ENCODE results near the gene KDM2B.
"Not testable (repeated sequence)": the region's sequence is repeated elsewhere in the genome, so short reads cannot be mapped to it uniquely, and the experiment has no call there.

Gene KDM2B

GRCh38 chr12:121583334-121583661 is 2.5 kb upstream of the KDM2B start:
- not testable (repeated sequence) for DNase-seq

DNA sequence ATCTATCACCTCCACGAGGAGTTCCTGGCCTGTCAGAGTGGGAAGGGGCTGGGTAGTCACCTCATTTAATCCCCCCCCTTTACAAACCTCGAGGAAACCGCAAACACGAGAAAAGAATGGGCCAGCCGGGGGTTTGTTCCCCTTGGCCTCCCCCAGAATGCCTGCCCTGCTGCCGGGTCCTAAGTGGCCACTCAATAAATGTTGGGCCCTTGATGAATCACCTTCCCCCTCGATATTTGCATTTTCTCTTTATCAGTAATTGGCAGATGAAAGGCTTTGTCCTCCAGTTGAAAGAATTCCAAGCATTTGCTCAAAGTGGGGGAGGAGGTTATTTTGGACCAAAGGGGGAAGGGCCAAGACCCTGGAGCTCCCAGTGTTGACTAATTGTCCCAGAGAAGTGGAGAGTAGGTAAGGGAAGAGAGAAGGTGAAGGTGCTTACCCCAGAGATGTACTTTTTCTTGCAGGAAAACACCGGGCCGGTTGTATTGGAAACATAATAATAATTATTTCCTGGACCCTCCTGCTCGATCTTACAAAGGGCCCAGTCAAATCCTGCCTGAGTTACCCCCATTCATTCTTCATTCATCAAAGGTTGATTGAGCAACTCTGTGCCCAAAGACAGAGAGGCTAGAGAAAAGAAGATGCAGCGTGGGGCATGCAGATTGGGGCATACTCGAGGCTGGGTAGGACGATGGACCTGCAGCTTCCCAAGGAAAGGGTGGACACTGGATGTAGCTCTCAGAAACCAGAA is 1.9 kb upstream of the KDM2B start:
- DNase-seq: no peak

- DNase-seq: peak; percentile 50 to 55
Observed at GRCh38 chr12:121581686-121582429, 1.0 kb upstream of the KDM2B start.

- DNase-seq: peak; percentile 87 to 88
Observed at GRCh38 chr12:121579981-121580868, 598 bp downstream of the KDM2B start.

DNA sequence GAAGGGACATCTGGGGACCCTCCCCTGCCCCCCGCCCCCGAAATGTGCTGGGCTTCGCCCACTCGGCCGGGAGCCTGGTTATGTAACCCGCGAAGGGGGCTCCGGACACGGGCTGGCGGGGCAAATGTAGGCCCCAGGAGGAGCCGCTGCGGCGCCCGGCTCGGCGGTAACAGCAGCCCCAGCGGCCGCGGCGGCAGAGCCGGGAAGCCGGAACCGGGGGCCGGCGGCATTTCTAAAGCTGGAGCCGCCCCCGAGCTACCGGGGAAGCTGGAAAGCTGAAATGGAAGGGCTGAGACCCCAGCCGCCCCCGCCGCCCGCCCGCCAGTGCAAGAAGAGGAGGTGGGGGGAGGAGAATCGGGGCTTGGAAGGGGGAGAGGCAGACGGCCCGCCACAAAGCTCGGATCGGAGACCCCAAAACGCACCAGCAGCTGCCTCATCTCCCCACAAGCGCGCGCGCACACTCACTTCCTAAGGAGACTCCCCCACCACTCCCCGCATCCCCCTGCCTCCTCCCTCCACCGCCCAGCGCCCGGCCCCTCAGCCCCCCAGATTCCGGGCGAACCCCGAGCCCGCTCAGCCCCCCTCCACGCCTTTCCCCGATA is 1.5 kb downstream of the KDM2B start:
- DNase-seq: peak in 1 of 2 donors; percentile 24

DNA sequence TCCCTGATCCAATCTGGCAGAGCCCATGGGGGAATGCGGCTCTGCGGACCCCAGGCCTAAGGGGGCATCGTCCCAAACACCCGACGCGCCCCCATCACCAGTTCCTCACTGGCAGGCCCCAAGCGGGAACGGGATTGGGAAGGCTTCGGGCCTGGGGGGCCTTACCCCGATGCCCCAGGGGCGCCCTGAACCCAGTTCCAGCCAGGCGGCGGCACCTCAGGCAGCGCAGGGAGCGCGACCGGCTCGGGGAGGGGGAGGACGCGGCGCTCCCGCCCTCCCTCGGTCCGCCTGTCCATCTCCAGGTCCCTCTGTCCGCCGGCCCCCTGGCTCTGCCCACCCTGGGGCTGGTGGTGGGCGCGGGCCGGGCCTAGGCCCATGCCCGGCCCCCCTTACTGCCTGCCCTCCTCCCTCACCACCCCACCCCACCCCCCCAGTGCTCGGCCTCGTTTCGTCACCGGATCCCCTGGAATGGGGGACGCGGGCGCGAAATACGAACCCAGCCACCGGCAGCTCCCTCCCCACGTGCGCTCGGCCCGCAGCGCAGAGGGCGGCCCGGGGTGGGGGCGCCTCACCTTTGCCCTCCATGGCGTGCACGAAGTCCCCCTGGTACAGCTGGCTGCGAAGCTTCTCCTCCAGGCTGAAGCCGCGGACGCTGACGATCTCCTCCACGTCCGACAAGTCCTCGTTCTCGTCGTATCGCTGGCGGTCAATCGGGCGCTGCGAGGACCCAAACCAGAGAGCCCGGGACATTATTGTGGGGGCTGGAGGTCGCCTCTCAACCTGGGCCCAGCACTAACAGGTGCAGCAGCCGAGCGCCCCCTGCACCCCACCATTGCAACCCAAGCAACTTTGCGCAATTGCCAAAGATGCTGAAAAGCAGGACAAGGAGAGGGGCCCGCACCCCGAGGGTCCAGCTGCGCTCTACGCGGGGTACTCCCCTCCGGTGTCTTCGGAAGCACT is 2.3 kb downstream of the KDM2B start:
- peak in 1 of 2 donors; percentile 35 for DNase-seq

GRCh38 chr12:121577443-121578180 is 3.2 kb downstream of the KDM2B start:
- no peak for DNase-seq

DNA sequence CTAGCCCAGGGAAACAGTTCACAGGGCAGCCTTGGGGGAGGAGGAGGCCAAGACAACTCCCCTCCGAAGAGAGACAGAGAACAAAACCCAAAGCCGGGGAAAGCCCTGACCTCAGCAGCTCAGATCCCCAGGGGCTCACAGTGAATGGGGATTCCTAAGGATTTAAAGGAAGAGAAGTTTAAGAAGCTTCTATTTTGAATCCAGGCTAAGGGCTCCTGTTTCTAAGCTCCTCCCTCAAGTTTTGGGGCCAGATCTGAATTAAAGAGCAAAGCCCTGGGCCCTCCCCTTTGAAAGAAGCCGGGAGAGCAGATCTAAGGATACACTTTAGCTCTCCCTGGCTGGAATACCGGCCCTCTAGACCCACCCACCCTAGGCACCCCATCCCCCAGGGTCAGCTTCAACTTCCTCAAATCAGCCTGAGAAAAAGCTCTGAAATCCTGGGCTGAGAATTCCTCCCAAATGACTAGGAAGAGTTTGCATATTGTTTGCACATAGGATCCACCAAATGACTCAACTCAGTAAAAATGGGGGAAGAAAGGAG is 3.9 kb downstream of the KDM2B start:
- no peak for DNase-seq

- no peak for DNase-seq
Observed at GRCh38 chr12:121575952-121576625, 4.7 kb downstream of the KDM2B start.

DNA sequence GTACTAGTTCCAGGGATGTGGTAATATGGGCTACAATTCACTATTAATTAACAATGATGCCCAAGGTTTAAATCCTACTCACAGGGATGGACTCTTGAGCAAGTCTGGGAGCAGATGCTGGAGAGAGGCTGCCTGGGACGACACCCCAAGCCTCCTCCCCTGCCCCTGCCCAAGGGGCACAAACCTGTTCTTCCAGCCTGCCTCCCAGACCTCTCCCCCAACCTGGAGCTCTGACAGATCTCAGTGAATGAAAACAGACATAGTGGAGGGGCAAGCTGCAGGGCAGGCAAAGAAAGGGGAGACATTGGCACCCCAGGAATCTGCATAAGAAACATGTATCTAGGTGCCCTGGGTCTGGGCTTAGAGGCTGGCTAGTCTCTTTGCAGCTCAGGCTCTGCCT is 5.8 kb downstream of the KDM2B start:
- DNase-seq: no peak

DNA sequence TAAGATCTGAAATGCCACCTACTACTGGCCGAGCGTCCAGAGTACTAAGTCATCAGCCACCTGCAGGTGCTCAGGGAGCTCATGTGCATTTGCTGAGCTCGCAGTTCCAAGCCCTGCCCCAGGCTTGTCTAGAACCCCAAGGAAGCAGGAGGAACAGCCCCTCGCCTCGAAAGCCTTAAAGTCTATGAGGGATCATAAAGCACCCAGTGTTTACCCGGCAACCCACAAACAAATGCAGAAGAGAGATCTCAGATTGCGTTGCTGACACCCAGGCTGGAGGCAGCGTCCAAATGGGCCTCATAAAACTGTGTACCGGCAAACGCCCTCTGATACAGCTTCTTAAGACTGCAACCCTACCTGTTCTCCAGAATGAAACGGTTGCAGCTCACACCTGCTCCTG is 6.8 kb downstream of the KDM2B start:
- DNase-seq: no peak

GRCh38 chr12:121571920-121572319 is 8.9 kb downstream of the KDM2B start:
- DNase-seq: no peak

DNA sequence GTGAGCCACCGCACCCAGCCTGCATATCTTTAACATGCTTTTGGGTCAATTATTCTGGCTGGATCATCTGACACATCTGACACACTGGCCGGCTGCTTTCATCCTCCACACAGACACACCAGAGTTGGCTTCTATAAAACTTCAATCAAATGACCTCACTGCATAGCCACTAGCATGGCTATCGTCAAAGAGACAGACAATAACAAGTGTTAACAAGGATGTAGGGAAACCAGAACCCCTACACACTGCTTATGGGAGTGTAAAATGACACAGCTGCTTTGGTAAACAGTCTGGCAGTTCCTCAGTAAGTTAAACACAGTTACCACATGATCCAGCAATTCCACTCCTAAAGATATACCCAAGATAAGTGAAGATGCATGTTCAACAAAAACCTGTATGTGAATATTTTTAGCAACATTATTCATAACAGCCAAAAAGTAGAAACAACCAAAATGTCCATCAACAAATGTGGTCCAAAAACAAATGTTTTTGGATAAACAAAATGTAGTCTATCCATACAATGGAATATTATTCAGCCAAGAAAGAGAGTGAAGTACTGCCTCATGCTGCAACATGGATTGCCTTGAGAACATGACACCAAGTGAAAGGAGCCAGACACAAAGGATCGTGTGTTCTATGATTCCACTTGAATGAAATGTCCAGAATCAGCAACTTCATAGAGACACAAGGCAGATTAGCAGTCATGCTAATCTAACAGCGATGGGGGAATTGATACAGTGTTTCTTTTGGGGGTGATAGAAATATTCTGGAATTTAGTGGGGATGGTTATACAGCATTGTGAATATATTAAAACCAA is 10.1 kb downstream of the KDM2B start:
- DNase-seq: no peak

DNA sequence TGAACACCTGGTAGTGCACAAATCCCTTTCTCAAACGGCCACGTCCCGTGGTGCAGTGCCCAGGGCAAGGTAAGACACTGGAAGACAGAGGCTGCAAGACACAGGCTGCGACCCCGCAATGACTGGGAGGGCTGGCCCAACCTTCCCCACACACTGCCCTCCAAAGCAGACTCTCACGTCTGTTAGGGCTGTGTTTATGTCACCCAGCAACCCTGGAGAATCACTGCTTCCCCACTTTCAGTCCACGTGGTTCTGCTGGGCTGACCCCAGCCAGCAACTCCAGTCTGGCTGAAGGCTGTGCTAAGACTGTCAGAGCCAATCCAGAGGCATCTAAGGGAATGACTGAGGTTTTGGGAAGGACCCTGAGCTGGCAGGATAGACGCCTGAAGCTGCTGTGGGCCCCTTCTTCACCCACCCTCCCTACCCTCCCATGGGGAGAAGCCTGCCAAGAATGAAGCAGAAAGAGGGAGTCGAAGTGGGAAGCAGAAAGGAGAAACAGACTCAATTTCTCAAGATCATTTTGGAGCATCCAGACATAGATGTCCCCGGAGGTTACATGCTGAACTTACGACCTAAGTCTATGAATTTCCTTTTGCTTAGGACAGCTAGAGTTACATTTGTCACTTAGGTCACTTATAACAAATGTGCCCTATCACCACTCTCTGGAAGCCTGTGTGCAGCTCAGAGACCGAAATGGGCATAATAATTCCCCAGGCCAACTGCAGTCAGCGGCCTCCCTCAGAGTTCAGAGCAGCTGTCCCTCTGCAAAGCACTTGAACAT is 11.7 kb downstream of the KDM2B start:
- no peak for DNase-seq

DNA sequence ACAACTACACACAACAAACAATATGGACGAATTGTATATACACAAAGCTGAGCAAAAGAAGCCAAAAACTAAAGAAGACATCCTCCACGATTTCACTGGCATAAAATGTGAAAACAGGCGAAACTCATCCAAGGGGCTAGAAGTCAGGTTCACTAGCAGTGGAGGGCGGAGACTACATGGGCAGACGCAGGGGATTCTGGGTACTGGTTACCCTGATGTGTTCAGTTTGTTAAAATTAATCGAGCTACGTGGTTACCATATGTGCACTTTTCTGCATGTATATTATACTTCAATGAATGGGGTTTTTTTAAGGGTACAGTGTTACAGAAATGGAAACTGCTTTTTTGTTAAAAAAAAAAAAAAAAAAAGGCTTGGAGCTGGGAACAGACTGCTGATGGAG is 12.3 kb downstream of the KDM2B start:
- DNase-seq: no peak

DNA sequence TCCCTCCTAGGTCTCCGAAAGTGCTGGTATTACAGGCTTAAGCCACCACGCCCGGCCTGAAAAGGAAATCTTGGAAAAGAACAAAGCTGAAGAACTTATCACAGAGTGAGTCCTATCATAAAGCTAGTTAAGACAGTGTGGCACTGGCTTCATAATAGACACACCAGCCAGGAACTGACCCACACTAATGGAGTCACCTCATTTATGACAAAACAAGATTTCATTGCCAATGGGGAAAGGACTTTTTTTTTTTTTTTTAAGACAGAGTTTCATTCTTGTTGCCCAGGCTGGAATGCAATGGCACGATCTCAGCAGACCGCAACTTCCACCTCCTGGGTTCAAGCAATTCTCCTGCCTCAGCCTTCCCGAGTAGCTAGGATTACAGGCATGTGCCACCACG is 15.7 kb downstream of the KDM2B start:
- no peak for DNase-seq

DNA sequence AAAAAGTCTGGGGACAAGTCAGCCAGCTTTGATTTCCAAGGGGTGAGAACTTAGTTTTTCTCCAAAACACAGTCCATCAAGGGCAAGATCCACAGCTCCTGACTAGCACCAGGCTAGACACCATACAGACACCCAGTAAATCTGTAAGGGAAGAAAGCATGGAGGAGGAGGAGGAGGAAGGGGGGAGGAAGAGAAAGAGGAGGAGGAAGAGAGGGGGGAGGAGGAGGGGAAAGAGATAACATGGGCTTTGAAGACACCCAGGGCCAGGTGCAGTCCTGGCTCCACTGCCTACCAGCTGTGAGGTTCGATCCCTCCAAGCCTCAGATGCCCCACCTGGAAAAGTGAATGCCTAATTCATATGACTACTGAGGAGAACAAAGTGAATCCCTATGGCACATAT is 18.3 kb downstream of the KDM2B start:
- DNase-seq: no peak

GRCh38 chr12:121561009-121561395 is 19.8 kb downstream of the KDM2B start:
- no peak for DNase-seq
